ENCODE data around the gene SLC25A15.
"Not testable (repeated sequence)": the region's sequence is repeated elsewhere in the genome, so short reads cannot be mapped to it uniquely, and the experiment has no call there.

Gene SLC25A15

DNA sequence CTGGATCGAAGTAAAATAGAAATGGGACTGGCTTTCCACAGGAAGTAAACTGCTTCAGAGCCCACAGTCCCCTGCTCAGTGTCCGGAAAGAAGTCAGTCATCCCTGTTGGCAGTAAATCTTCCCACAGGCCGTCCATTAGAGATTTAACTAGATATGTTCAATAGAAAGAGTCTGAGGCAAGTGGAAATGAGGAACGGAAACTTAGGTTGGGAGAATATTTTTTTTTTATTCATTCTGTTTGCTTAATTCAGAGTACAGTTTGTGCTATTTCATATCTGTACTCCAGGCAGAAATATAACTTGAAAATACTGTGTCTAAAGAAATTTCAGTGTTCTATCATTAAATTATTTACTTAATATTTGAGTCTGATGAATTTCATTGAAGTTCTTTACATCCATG is 22.7 kb downstream of the SLC25A15 start:
- in situ Hi-C loops (cut with MboI; ENCODE audit: low sequenced_read_pairs): no loop called here

- in situ Hi-C loops (cut with MboI; ENCODE audit: low sequenced_read_pairs): no loop called here
These were observed 23.5 kb downstream of the SLC25A15 start for GRCh38 chr13:40812724-40813445.

DNA sequence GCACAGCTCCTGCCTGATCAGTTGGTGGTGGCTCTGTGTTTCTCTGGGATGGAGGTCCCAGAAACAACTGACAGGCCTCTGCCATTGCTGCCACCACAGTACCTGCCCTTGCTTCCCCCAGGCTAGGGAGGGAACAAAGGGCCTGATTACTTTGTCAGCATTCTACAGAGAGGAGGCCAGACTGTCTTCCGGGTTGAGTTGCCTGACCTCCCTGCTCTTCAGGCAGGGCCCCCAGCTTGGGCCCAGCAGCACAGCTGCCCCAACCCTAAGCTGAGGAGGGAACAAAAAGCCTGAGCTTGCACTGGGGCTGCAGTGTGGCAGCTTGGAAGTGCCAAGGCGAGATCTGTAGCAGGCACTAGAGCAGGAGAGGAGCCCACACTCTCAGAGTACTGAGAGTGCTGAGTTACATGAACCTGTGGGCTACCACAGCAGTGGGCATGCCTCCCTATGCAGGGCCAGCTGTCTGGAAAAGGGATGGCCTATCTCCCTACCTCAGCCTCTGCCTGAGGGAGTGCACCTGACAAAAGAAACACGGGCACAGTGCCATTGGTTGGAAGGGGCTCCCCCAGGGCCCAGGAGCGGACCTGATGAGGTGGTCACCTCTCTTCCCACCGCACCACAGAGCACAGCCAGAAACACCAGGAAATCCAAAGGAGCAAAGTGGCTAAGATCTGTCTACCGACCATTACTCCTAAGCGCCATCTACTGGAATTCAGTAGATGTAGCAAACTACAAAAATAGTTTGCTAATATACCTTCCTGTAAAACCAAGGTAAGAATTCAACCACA is 24.4 kb downstream of the SLC25A15 start:
- in situ Hi-C loops (cut with MboI; ENCODE audit: low sequenced_read_pairs): no loop called here

DNA sequence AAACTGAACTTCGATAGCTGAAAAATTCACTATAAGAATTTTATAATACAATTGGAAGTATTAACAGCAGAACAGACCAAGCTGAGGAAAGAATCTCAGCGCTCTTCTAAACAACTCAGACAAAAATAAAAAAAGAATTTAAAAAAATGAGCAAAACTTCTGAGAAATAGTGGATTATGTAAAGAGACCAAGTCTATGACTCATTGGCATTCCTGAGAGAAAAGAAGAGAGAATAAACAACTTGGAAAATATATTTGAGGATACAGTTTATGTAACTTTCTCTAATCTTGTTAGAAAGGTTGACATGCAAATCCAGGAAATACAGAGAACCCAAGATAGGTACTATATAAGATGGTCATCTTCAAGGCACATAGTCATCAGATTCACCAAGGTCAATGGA is 25.4 kb downstream of the SLC25A15 start:
- in situ Hi-C loops (cut with MboI; ENCODE audit: low sequenced_read_pairs): no loop called here

GRCh38 chr13:40818926-40819325 is 29.5 kb downstream of the SLC25A15 start:
- in situ Hi-C loops (cut with MboI; ENCODE audit: low sequenced_read_pairs): no loop called here

- in situ Hi-C loops (cut with MboI; ENCODE audit: low sequenced_read_pairs): no loop called here
These were observed 30.4 kb downstream of the SLC25A15 start for GRCh38 chr13:40819797-40820315.

DNA sequence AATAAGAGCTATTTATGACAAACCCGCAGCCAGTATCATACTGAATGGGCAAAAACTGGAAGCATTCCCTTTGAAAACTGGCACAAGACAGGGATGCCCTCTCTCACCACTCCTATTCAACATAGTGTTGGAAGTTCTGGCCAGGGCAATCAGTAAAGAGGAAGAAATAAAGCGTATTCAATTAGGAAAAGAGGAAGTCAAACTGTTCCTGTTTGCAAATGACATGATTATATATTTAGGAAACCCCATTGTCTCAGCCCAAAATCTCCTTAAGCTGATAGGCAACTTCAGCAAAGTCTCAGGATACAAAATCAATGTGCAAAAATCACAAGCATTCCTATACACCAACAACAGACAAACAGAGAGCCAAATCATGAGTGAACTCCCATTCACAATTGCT is 50.3 kb downstream of the SLC25A15 start:
- in situ Hi-C loops (cut with MboI; ENCODE audit: low sequenced_read_pairs): not testable (repeated sequence)

- in situ Hi-C loops (cut with MboI; ENCODE audit: low sequenced_read_pairs): not testable (repeated sequence)
These were observed 51.5 kb downstream of the SLC25A15 start for GRCh38 chr13:40840955-40841354.

Data from HL-60/S4 treated with retinoic acid at 250 ng/mL for 4 days and 3 days (cell line).